Measurements from ENCODE around the gene CCDC86. TPM values are rescaled to one million over a fixed set of nuclear protein-coding genes. Genes with fewer than 3 reads are reported as not detected.
A peak's percentile ranks its signal among the peaks of the same experiment; 100 is the strongest.

CCDC86 gene, protein sequence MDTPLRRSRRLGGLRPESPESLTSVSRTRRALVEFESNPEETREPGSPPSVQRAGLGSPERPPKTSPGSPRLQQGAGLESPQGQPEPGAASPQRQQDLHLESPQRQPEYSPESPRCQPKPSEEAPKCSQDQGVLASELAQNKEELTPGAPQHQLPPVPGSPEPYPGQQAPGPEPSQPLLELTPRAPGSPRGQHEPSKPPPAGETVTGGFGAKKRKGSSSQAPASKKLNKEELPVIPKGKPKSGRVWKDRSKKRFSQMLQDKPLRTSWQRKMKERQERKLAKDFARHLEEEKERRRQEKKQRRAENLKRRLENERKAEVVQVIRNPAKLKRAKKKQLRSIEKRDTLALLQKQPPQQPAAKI
- 10 to 100 TPM; 19.2 to 23.2 TPM for total RNA-seq

DNA sequence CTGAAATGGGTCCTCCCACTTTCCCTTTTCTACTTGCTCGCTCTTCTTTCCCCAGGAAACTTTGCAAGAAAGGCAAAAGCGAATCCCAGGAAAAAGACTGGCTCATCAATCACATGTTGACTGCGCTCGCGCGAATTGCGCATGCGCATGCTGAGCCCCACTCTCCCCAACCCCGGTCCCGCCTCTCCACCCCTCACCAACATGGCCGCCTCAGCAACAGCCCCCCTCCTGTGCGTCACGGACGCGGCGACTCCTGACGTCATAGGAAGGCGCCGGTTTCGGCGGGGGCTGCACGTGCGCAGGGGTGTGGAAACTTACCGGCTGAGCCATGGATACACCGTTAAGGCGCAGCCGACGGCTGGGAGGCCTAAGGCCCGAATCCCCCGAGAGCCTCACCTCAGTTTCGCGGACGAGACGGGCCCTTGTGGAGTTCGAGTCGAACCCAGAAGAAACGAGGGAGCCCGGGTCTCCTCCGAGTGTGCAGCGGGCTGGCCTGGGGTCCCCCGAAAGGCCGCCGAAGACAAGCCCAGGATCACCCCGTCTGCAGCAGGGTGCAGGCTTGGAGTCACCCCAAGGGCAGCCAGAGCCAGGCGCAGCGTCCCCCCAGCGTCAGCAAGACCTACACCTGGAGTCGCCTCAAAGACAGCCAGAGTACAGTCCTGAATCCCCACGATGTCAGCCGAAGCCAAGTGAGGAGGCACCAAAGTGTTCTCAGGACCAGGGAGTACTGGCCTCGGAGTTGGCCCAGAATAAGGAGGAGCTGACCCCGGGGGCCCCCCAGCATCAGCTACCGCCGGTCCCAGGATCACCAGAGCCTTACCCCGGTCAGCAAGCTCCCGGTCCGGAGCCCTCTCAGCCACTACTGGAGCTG, at the start of gene CCDC86:
CCDC86 (plus strand) TSS at position 317 of the 871 bp plus-strand sequence; CDS start at position 329, 12 bp downstream.
- H3K9me3 Mint-ChIP-seq, result no peaks in the 10 kb centered on the region
- DNase-seq, result peak; percentile 97
- H3K36me3 Mint-ChIP-seq (ENCODE audit: low read depth), result peaks cover 4% of the 10 kb centered on the region
- H3K27ac Mint-ChIP-seq, result peak within 1 kb of the TSS; percentile 97
- POLR2A ChIA-PET, result no interaction called here
- CTCF ChIA-PET, result interaction anchor here (0.9 to 2.0 kb wide), 3 partner anchors 8 to 11 kb away, joined by 3 to 13 read pairs (median 4); no protein-coding TSS in a partner anchor
- peak within 1 kb of the TSS; percentile 84 for H3K4me3 Mint-ChIP-seq
- H3K4me1 Mint-ChIP-seq, result peaks cover 45% of the 10 kb centered on the region
- H3K27me3 Mint-ChIP-seq, result no peaks in the 10 kb centered on the region

DNA sequence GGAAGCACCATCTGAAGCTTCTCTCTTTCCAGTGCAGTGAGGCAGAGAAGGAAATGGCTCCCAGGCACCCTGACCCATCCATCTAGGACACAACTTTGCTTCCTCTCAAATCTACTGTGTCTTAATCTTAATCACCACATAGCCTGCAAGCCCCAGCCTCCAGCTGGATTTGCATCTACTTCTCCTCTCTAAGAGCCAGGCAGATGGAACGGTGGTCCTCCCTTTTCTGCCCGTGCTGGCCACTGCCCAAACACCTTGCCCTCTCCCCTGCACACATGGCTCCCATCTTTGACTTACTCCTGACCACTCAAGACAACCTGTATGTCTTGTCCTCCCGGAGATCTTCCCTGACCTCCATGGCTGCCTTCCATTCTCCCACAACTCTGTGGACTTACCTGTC, 49.4 kb upstream of the CCDC86 start:
- no peaks in the 10 kb centered on the region for H3K9me3 Mint-ChIP-seq
- H3K4me1 Mint-ChIP-seq, result no peaks in the 10 kb centered on the region
- ChIA-PET POLR2A (no interaction called here), CTCF (interaction anchor here (1.2 kb wide), 1 partner anchor 28 kb away, joined by 3 read pairs; no protein-coding TSS in a partner anchor)
- H3K27me3 Mint-ChIP-seq, result peaks cover 6% of the 10 kb centered on the region
- no peaks in the 10 kb centered on the region for H3K36me3 Mint-ChIP-seq (ENCODE audit: low read depth)
- H3K27ac Mint-ChIP-seq, result no peak overlapping the region
- H3K4me3 Mint-ChIP-seq, result no peak overlapping the region
- no peak for DNase-seq

- H3K27me3 Mint-ChIP-seq, result peaks cover 11% of the 10 kb centered on the region
- ChIA-PET CTCF (interaction anchor here (1.2 kb wide), 1 partner anchor 10 kb away, joined by 3 read pairs; the partner anchor contains the start of gene MS4A10), POLR2A (no interaction called here)
- H3K4me1 Mint-ChIP-seq, result no peaks in the 10 kb centered on the region
- no peak overlapping the region for H3K27ac Mint-ChIP-seq
- no peaks in the 10 kb centered on the region for H3K36me3 Mint-ChIP-seq (ENCODE audit: low read depth)
- no peak overlapping the region for H3K4me3 Mint-ChIP-seq
- no peak for DNase-seq
- no peaks in the 10 kb centered on the region for H3K9me3 Mint-ChIP-seq
Measured at GRCh38 chr11:60795291-60795690, 46.6 kb upstream of the CCDC86 start.

DNA sequence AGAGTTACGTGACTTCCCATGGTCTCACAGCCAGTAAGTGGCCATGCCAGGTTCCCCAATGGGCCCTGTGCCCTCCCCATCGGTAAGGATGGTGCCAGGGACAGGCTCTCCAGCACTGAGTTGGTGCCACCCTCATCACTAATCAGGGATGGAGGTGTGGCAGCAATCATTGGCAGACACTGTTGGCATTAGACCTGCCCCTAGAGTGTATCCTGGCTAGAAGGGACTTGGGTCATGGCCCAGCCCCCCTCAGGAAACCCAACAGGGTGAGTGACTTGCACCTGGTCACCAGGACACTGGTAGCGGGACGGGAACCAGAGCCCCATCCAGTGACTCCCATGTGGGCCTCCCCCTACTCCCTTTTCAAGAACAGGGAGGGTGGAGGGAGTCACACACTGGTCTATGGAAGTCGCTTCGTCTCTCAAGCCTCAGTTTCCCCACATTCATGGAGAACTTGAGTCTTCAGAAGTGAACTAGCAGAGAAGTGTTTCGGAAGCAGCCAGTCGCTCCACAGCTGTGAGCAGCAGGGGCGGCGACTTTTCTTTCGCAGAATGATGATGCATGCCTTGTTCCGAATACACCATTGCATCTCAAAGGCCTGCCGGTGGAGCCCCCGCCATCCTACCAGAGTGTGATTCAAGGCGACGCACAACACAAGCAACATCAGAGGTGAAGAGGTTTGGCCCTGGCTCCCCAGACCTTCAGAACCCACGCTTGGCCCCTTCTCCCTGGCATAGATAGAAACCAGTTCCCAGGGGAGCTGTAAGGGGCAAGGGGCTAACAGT, 43.9 kb upstream of the CCDC86 start:
- no peaks in the 10 kb centered on the region for H3K4me1 Mint-ChIP-seq
- H3K27me3 Mint-ChIP-seq, result peaks cover 5% of the 10 kb centered on the region
- H3K4me3 Mint-ChIP-seq, result no peak overlapping the region
- no peak for DNase-seq
- H3K9me3 Mint-ChIP-seq, result no peaks in the 10 kb centered on the region
- CTCF ChIA-PET, result no interaction called here
- H3K36me3 Mint-ChIP-seq (ENCODE audit: low read depth), result no peaks in the 10 kb centered on the region
- POLR2A ChIA-PET, result no interaction called here
- H3K27ac Mint-ChIP-seq, result no peak overlapping the region

- ChIA-PET POLR2A (no interaction called here), CTCF (no interaction called here)
- no peaks in the 10 kb centered on the region for H3K9me3 Mint-ChIP-seq
- H3K4me3 Mint-ChIP-seq, result no peak overlapping the region
- H3K4me1 Mint-ChIP-seq, result no peaks in the 10 kb centered on the region
- peaks cover 5% of the 10 kb centered on the region for H3K27me3 Mint-ChIP-seq
- no peaks in the 10 kb centered on the region for H3K36me3 Mint-ChIP-seq (ENCODE audit: low read depth)
- no peak overlapping the region for H3K27ac Mint-ChIP-seq
- DNase-seq, result no peak
Measured at GRCh38 chr11:60798631-60799030, 43.3 kb upstream of the CCDC86 start.

DNA sequence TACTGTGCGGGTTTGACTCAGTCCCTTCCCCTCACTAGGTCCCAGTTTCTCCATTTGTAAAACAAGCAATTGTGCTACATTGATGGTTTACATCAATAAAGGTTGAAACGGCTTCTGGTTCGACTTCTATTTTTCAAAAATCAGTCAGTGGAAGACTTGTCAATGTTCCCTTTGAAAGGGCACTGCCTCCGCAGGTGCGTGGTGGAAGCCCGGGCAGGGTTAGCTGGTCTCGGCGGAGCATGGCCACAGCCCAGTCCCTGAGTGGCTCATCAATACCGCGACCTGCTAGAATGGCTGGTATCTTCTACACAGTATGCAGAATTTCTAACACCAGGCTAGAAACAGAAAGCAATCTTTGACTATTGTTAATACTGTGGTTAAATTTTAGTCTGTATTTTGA, 40.7 kb upstream of the CCDC86 start:
- H3K4me3 Mint-ChIP-seq, result no peak overlapping the region
- H3K27ac Mint-ChIP-seq, result no peak overlapping the region
- H3K27me3 Mint-ChIP-seq, result peaks cover 5% of the 10 kb centered on the region
- no peak for DNase-seq
- ChIA-PET CTCF (no interaction called here), POLR2A (no interaction called here)
- no peaks in the 10 kb centered on the region for H3K36me3 Mint-ChIP-seq (ENCODE audit: low read depth)
- H3K4me1 Mint-ChIP-seq, result no peaks in the 10 kb centered on the region
- no peaks in the 10 kb centered on the region for H3K9me3 Mint-ChIP-seq

DNA sequence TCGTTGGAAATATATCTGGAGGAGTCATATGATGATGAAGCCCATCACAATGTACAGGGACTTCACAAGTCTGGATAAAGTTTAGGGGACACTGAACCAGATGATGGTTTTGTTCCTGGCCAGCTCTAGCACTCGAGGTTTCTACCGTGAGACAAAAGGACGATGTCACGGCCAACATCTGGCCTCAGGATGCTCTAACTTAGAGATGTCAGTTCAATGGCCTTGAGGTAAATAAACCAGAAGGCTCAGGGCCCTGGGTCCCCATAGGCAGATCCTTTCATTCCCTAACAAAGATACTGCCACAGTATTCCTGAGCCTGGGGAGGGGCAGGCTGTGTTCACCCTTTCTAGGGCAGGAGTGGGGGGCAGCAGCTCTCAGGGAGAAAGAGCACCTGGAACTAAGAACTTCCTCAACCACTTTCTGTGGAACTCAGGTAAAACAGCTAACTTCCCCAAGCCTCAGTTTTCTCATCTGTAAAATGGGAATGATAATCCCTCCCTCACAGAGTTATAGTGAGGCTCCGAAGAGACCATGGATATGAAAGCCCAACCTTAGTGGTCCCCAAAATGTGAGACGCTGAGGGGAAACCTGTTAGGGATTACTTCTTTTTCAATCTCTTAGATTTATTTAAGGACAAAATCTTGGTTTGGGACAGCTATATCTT, 38.5 kb upstream of the CCDC86 start:
- Mint-ChIP-seq H3K27ac (no peak overlapping the region), H3K4me1 (no peaks in the 10 kb centered on the region), H3K4me3 (no peak overlapping the region), H3K27me3 (peaks cover 5% of the 10 kb centered on the region), H3K9me3 (no peaks in the 10 kb centered on the region), H3K36me3 (ENCODE audit: low read depth) (no peaks in the 10 kb centered on the region)
- POLR2A ChIA-PET, result no interaction called here
- CTCF ChIA-PET, result interaction anchor here (0.7 kb wide), 1 partner anchor 301 kb away, joined by 5 read pairs; no protein-coding TSS in a partner anchor
- no peak for DNase-seq

DNA sequence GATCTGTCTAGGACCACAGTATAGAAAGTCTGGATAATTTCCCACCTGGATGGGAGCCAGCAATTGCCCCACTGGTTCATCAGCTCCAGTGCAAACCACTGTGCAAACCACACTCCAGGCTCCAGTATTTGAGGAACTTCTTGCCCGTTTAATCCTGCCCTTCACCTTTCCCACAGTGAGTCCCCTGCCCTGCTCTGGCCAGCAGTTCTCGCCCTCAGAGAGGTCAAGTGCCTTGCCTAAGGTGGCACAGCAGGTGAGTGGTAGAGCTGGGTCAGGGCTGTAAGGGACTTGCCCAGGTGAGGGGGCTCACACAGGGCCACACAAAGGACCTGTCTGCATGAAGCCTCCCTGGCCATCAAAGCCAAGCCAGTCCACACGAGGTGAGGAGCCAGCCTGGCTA, 32.7 kb upstream of the CCDC86 start:
- CTCF ChIA-PET, result interaction anchor here (0.7 kb wide), 1 partner anchor 12 kb away, joined by 3 read pairs; no protein-coding TSS in a partner anchor

DNA sequence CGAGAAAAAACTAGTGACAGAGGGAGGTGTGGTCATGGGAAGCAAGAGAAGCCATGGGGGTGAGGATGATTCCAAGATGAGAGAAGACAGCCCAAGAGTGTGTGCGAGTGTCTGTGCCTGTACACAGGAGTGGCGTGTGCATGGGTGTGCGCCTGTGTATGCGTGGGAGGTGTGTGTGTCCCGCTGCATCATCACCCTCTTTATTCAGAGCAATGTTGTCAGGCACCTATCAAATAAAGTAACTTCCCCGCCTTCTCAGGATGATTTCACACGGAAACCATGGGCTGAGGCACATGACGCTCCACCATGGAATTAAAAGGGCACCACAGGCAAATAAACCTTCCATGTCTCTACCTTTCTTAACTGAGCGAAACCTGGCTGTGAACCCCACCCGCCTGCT, 32.2 kb upstream of the CCDC86 start:
- Mint-ChIP-seq H3K36me3 (ENCODE audit: low read depth) (no peaks in the 10 kb centered on the region), H3K27ac (no peak overlapping the region), H3K4me1 (peaks cover 2% of the 10 kb centered on the region), H3K4me3 (no peak overlapping the region), H3K9me3 (no peaks in the 10 kb centered on the region), H3K27me3 (peaks cover 13% of the 10 kb centered on the region)
- POLR2A ChIA-PET, result no interaction called here
- no peak for DNase-seq
- CTCF ChIA-PET, result no interaction called here

More for the DNA sequence above, 32.7 kb upstream of the CCDC86 start:
- no peaks in the 10 kb centered on the region for H3K36me3 Mint-ChIP-seq (ENCODE audit: low read depth)
- H3K27ac Mint-ChIP-seq, result no peak overlapping the region
- H3K9me3 Mint-ChIP-seq, result no peaks in the 10 kb centered on the region
- peaks cover 13% of the 10 kb centered on the region for H3K27me3 Mint-ChIP-seq
- DNase-seq, result no peak
- H3K4me1 Mint-ChIP-seq, result peaks cover 2% of the 10 kb centered on the region
- no peak overlapping the region for H3K4me3 Mint-ChIP-seq
- POLR2A ChIA-PET, result no interaction called here

- H3K27ac Mint-ChIP-seq, result no peak overlapping the region
- H3K9me3 Mint-ChIP-seq, result no peaks in the 10 kb centered on the region
- H3K36me3 Mint-ChIP-seq (ENCODE audit: low read depth), result no peaks in the 10 kb centered on the region
- ChIA-PET CTCF (interaction anchor here (1.0 kb wide), 1 partner anchor 12 kb away, joined by 3 read pairs; no protein-coding TSS in a partner anchor), POLR2A (no interaction called here)
- H3K4me3 Mint-ChIP-seq, result no peak overlapping the region
- H3K4me1 Mint-ChIP-seq, result peaks cover 2% of the 10 kb centered on the region
- peaks cover 13% of the 10 kb centered on the region for H3K27me3 Mint-ChIP-seq
- DNase-seq, result no peak
Measured at GRCh38 chr11:60810151-60810550, 31.8 kb upstream of the CCDC86 start.

DNA sequence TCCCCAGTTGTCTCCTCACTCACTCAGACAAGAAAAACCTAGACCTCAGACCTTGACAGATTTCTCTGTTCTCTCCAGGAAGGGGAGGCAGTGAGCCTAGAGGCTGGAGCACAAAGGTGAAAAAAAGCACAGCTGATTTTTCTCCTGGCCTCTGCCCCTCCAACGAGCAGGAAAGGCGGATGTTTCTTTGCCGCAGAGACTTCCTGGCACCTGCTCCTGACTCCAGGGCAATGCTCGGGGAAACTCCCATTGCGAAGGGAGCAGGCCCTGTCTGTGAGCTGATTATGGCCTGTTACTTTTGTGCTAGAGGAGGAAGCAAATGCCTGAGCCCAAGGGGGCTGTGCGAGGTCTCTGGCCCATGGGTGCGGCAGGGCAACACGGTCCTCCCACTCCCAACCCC, 31.3 kb upstream of the CCDC86 start:
- H3K27me3 Mint-ChIP-seq, result peaks cover 13% of the 10 kb centered on the region
- H3K36me3 Mint-ChIP-seq (ENCODE audit: low read depth), result no peaks in the 10 kb centered on the region
- peaks cover 2% of the 10 kb centered on the region for H3K4me1 Mint-ChIP-seq
- no peak overlapping the region for H3K27ac Mint-ChIP-seq
- H3K9me3 Mint-ChIP-seq, result no peaks in the 10 kb centered on the region
- CTCF ChIA-PET, result interaction anchor here (1.0 kb wide), 1 partner anchor 12 kb away, joined by 3 read pairs; no protein-coding TSS in a partner anchor
- no peak for DNase-seq
- POLR2A ChIA-PET, result no interaction called here
- H3K4me3 Mint-ChIP-seq, result no peak overlapping the region

- peaks cover 13% of the 10 kb centered on the region for H3K27me3 Mint-ChIP-seq
- H3K4me3 Mint-ChIP-seq, result no peak overlapping the region
- H3K36me3 Mint-ChIP-seq (ENCODE audit: low read depth), result peaks cover 2% of the 10 kb centered on the region
- CTCF ChIA-PET, result interaction anchor here (0.8 to 1.2 kb wide), 2 partner anchors 14 to 49 kb away, joined by 3 to 4 read pairs; no protein-coding TSS in a partner anchor
- DNase-seq, result no peak
- no peak overlapping the region for H3K27ac Mint-ChIP-seq
- peaks cover 2% of the 10 kb centered on the region for H3K4me1 Mint-ChIP-seq
- peaks cover 10% of the 10 kb centered on the region for H3K9me3 Mint-ChIP-seq
- POLR2A ChIA-PET, result no interaction called here
Measured at GRCh38 chr11:60813324-60813723, 28.6 kb upstream of the CCDC86 start.

Measured in activated CD4-positive, alpha-beta T cell treated with anti-CD3 and anti-CD28 coated beads, Interleukin-2, amount 10 ng/mL, durations not matched to agents 7 days and 5 days (primary cell).